GM21786 (cell line): Measurements from ENCODE around the gene PRR12.

ENCODE experiments used
- ATAC-seq: cut with Tn5 transposase; IDR thresholded peaks from one replicate; pipeline ENCODE4 v1.9.1; 2021; ENCODE audit not compliant: unreplicated experiment

PRR12 gene

DNA sequence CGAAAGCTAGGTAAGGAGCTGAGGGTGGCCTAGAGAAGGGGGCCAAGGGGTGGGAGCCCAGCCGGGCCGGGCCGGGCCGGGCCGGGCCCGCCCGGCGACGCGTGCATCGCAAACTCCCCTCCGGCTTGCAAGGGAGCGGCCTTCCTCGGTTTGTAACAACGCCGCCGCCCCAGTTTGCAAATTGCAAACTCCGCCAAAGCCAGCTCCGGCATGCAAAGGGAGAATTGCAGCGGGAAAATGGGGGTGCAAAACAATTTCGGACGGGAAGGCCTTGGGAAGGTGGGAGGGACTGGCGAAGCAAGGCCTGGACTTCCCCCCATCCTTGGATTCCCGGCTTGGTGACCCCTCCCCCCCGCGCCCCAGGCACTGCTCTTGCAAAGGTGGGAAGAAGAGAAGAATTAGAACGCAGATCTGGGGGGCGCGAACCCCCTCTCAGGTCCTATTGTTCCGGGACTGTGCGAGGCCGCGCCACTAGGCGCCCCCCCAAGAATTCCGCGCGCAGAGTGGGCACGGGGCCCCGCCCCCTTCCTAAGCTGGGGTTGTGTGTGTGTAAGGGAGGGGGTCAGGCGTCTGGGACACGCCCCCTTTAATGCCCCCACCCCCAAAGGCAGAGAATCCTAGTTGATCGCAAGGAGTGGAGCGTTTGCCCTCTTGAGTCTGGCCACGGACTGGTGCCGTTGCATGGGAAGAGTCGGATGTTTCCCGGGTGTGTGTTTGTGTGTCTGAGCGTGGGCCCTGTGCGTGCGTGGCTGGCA is 926 bp downstream of the PRR12 start:
- no peak for ATAC-seq

- ATAC-seq: no peak
These were observed 1.7 kb downstream of the PRR12 start for GRCh38 chr19:49592486-49593232.

GRCh38 chr19:49593233-49594113 is 2.5 kb downstream of the PRR12 start:
- ATAC-seq: peak; percentile 48

- ATAC-seq: no peak
These were observed 3.4 kb downstream of the PRR12 start for GRCh38 chr19:49594157-49594992.

GRCh38 chr19:49594993-49595818 is 4.2 kb downstream of the PRR12 start:
- no peak for ATAC-seq

DNA sequence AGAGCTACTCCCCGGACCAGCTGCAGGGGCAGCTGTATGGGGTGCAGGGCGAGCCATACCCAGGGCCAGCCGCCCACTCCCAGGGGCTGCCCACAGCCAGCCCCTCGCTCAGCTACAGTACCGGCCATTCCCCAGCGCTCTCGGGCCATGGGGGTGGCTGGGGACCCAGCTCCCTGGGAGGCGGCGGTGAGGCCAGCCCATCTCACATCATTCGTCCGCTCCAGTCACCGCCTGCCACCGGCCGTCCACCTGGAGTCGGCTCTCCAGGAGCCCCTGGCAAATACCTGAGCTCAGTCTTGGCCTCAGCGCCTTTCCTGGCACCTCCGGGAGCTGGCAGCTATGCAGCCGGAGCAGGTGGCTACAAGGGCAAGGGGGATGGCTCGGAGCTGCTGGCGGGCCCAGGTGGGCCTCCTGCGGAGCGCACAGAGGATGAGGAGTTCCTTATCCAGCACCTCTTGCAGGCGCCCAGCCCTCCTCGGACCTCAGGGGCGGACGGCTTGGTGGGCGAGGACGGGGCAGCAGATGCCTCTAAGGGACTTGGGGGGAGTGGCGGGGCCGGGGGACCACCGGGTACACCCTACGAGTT is 4.9 kb downstream of the PRR12 start:
- no peak for ATAC-seq

DNA sequence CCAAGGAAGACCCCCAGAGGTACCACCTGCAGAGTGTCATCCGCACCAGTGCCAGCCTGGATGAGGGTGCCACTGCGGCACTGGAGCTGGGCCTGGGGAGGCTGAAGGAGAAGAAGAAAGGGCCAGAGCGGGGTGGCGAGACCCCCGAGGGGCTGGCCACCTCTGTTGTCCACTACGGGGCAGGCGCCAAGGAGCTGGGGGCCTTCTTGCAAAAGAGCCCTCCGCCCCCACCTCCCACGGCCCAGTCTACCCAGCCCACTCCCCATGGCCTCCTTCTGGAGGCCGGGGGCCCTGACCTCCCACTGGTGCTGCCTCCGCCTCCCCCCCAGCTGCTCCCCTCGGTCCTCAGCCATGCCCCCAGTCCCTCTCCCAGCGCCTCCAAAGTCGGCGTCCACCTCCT is 5.4 kb downstream of the PRR12 start:
- ATAC-seq: no peak

GRCh38 chr19:49596954-49597702 is 6.1 kb downstream of the PRR12 start:
- ATAC-seq: no peak

GRCh38 chr19:49597703-49597974 is 6.7 kb downstream of the PRR12 start:
- ATAC-seq: no peak

DNA sequence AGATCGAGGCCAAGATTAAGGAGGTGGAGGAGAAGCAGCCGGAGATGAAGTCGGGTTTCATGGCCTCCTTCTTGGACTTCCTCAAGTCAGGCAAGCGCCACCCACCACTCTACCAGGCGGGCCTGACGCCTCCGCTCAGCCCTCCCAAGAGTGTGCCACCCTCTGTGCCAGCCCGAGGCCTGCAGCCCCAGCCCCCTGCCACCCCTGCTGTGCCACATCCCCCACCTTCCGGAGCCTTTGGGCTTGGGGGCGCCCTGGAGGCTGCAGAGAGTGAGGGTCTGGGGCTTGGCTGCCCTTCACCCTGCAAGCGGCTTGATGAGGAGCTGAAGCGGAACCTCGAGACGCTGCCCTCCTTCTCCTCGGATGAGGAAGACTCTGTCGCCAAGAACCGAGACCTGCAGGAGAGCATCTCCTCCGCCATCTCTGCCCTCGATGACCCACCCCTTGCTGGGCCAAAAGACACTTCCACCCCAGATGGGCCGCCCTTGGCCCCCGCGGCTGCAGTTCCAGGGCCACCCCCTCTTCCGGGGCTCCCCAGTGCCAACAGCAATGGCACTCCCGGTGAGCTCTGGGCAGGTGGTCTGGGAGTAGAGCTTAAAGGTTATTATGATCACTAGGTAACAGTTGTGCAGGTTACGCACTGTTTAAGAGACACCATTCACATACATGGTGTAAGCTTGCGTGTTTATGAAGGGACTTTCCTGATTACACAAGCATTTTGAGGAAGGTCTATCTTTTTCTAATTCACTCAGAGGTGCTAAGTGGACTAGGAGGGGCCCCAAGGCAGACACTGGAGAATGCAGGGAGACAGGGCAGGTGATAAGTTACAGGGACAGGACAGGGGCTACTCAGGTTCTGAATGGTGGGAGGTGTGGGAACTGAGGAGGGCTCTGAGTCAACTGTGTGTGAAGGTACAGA is 8.7 kb downstream of the PRR12 start:
- ATAC-seq: no peak

DNA sequence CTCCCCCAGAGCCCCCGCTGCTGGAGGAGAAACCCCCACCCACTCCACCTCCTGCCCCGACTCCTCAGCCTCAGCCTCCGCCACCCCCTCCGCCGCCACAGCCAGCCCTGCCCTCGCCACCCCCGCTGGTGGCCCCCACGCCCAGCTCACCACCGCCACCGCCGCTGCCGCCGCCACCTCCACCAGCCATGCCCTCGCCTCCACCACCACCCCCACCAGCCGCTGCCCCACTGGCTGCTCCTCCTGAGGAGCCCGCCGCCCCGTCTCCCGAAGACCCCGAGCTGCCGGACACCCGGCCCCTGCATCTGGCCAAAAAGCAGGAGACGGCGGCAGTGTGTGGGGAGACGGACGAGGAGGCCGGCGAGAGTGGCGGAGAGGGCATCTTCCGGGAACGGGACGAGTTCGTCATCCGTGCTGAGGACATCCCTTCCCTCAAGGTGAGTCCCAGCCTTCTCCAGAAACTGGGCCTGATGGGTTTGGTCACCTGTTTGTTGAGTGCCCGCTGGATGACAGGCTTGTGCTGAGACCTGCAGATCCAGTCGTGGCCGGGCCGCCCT is 10.6 kb downstream of the PRR12 start:
- ATAC-seq: no peak

- ATAC-seq: no peak
These were observed 11.8 kb downstream of the PRR12 start for GRCh38 chr19:49602806-49603205.

GRCh38 chr19:49605605-49606004 is 14.6 kb downstream of the PRR12 start:
- ATAC-seq: no peak

GRCh38 chr19:49609499-49610092 is 18.6 kb downstream of the PRR12 start:
- ATAC-seq: no peak

- no peak for ATAC-seq
These were observed 22.4 kb downstream of the PRR12 start for GRCh38 chr19:49613374-49613773.

- ATAC-seq: no peak
These were observed 23.3 kb downstream of the PRR12 start for GRCh38 chr19:49614096-49614833.
